Aorta (tissue), 5 donors: ENCODE data around the gene COPG2. TPM values are rescaled to one million over a fixed set of nuclear protein-coding genes. Genes with fewer than 3 reads are reported as not detected.
A peak's percentile ranks its signal among the peaks of the same experiment; 100 is the strongest.
"Not testable (repeated sequence)": the region's sequence is repeated elsewhere in the genome, so short reads cannot be mapped to it uniquely, and the experiment has no call there.

Experiments
- ATAC-seq: fragments of 200-7000 bp; cut with Tn5 transposase; one replicate; pipeline ENCODE4 v1.9.1; 2022; ENCODE audit warnings: moderate library complexity; ENCODE audit not compliant: low FRiP score
- DNase-seq, 2 donors: peaks; one replicate each; pipeline ENCODE4 v3.0.0-alpha.2; 2020
- H3K27ac ChIP-seq, 2 donors: one replicate each; pipeline ENCODE4 v1.5.1; 2013; ENCODE audit warnings: low read length in 2 of 2, mild to moderate bottlenecking in 2 of 2, moderate library complexity in 2 of 2, control low read depth in 1 of 2, inconsistent platforms in 1 of 2, low read depth in 1 of 2
- H3K27me3 ChIP-seq, 2 donors: one replicate each; pipeline ENCODE4 v1.6.1; 2013; ENCODE audit warnings: control low read depth in 1 of 2, low read length in 1 of 2, mild to moderate bottlenecking in 1 of 2, moderate library complexity in 1 of 2; ENCODE audit not compliant: insufficient read depth in 2 of 2, control insufficient read depth in 1 of 2
- H3K36me3 ChIP-seq, 2 donors: one replicate each; pipeline ENCODE4 v1.6.1; 2013; ENCODE audit warnings: control low read depth in 1 of 2, low read length in 1 of 2, mild to moderate bottlenecking in 1 of 2; ENCODE audit not compliant: insufficient read depth in 2 of 2, control insufficient read depth in 1 of 2
- H3K4me1 ChIP-seq, 2 donors: one replicate each; pipeline ENCODE4 v1.6.1; 2013; ENCODE audit warnings: low read length in 2 of 2, control low read depth in 1 of 2, mild to moderate bottlenecking in 1 of 2, moderate library complexity in 1 of 2; ENCODE audit not compliant: insufficient read depth in 2 of 2, control insufficient read depth in 1 of 2
- H3K4me3 ChIP-seq, 2 donors: one replicate each; pipeline ENCODE4 v1.5.1; 2013; ENCODE audit warnings: low read length in 2 of 2, control low read depth in 1 of 2, mild to moderate bottlenecking in 1 of 2
- H3K9me3 ChIP-seq: one replicate; pipeline ENCODE4 v1.6.1; 2013; ENCODE audit warnings: mild to moderate bottlenecking, low read length; ENCODE audit not compliant: control insufficient read depth
- WGBS, 2 donors: extraction: QIAGEN DNeasy Blood & Tissue Kit; methylation state at CpG; one replicate each; pipeline ENCODE4 v1.1.7; 2013; 5-methylcytosine and 5-hydroxymethylcytosine counted together
- intact Hi-C, 2 donors: fragments of 100-400 bp; cut with DNase I; formaldehyde crosslinking; loops; one replicate each; pipeline versions ENCODE4 v1.14.2 to v1.15.0; 2022
- polyA plus RNA-seq, 2 donors: library from polyadenylated mRNA; stranded (reverse); fragments of 200-250 nt; gene quantifications; one replicate each; pipeline ENCODE4 v1.2.3, GENCODE V29; 2013
- total RNA-seq, 2 donors: library from RNA; stranded (reverse); fragmentation: NEBNext Ultra II Directional; extraction: Animal tissue kit (Norgen Biotek cat#: 25700); gene quantifications; one replicate each; pipeline ENCODE4 v1.2.1, GENCODE V29; 2021
- donor health status: healthy with polysubstance abuse.
- donor health status: Bipolar disorder and iron deficiency.
- donor health status: DM: no; HTN: no; CAD: no.
- donor health status: DM: no; HTN: no; CAD: no.
- donor health status: DM: yes; HTN: yes; CAD: no.

Gene COPG2
- total and polyA plus RNA-seq, 4 donors = 5.6 to 13.2 (median 9.3) TPM

GRCh38 chr7:130570144-130570543, 98.4 kb downstream of the COPG2 start:
- ATAC-seq, intact Hi-C loops, H3K9me3 ChIP-seq, H3K27ac ChIP-seq, H3K27me3 ChIP-seq, H3K4me3 ChIP-seq, H3K36me3 ChIP-seq, DNase-seq, H3K4me1 ChIP-seq: not testable (repeated sequence)

- ATAC-seq (no peak), DNase-seq (no peak)
- WGBS, 2 donors = 98 to 100% methylated on average over 2 of the region's 2 CpGs
- H3K36me3 ChIP-seq = no peaks in the 10 kb centered on the region
- H3K4me1 ChIP-seq = no peaks in the 10 kb centered on the region
- H3K4me3 ChIP-seq = no peak overlapping the region
- no peak overlapping the region for H3K27ac ChIP-seq
- H3K9me3 ChIP-seq = no peaks in the 10 kb centered on the region
- no peaks in the 10 kb centered on the region for H3K27me3 ChIP-seq
- intact Hi-C loops = no loop called here
Observed at GRCh38 chr7:130566898-130567280, 101.7 kb downstream of the COPG2 start.

- Histone ChIP-seq H3K4me3 (no peak overlapping the region), H3K27me3 (no peaks in the 10 kb centered on the region), H3K27ac (no peak overlapping the region), H3K4me1 (no peaks in the 10 kb centered on the region), H3K36me3 (no peaks in the 10 kb centered on the region), H3K9me3 (no peaks in the 10 kb centered on the region)
- ATAC-seq = no peak
- 81% methylated on average over 9 of the region's 9 CpGs for WGBS, 2 donors
- intact Hi-C loops = no loop called here
- no peak for DNase-seq
Observed at GRCh38 chr7:130566168-130566897, 102.2 kb downstream of the COPG2 start.

GRCh38 chr7:130560972-130561371, 107.6 kb downstream of the COPG2 start:
- no peaks in the 10 kb centered on the region for H3K4me1 ChIP-seq
- DNase-seq = no peak
- no peak overlapping the region for H3K4me3 ChIP-seq
- WGBS, 2 donors = 87 to 88% methylated on average over 1 of the region's 1 CpG
- intact Hi-C loops = no loop called here
- no peaks in the 10 kb centered on the region for H3K9me3 ChIP-seq
- H3K27me3 ChIP-seq = no peaks in the 10 kb centered on the region
- H3K36me3 ChIP-seq = peaks cover 0 to 2% of the 10 kb centered on the region in 2 donors
- H3K27ac ChIP-seq = no peak overlapping the region
- peak; percentile 29 for ATAC-seq

- no peak overlapping the region for H3K4me3 ChIP-seq
- intact Hi-C loops = no loop called here
- H3K9me3 ChIP-seq = no peaks in the 10 kb centered on the region
- no peaks in the 10 kb centered on the region for H3K27me3 ChIP-seq
- no peaks in the 10 kb centered on the region for H3K4me1 ChIP-seq
- no peak for DNase-seq
- no peak for ATAC-seq
- 80 to 84% methylated on average over 2 of the region's 2 CpGs for WGBS, 2 donors
- H3K36me3 ChIP-seq = peaks cover 3% of the 10 kb centered on the region in 2 donors
- H3K27ac ChIP-seq = no peak overlapping the region
Observed at GRCh38 chr7:130559184-130559583, 109.4 kb downstream of the COPG2 start.

GRCh38 chr7:130554481-130554880, 114.1 kb downstream of the COPG2 start:
- Histone ChIP-seq H3K4me1 (no peaks in the 10 kb centered on the region), H3K27me3 (no peaks in the 10 kb centered on the region), H3K36me3 (peaks cover 2 to 3% of the 10 kb centered on the region in 2 donors), H3K27ac (no peak overlapping the region), H3K9me3 (no peaks in the 10 kb centered on the region), H3K4me3 (no peak overlapping the region)
- DNase-seq (no peak), ATAC-seq (no peak)
- WGBS, 2 donors = 91 to 92% methylated on average over 3 of the region's 3 CpGs
- intact Hi-C loops = no loop called here

- 74 to 76% methylated on average over 3 of the region's 3 CpGs for WGBS, 2 donors
- intact Hi-C loops = no loop called here
- H3K36me3 ChIP-seq = peaks cover 2 to 3% of the 10 kb centered on the region in 2 donors
Observed at GRCh38 chr7:130553398-130554029, 115.0 kb downstream of the COPG2 start.

GRCh38 chr7:130544356-130544755, 124.2 kb downstream of the COPG2 start:
- ATAC-seq = no peak
- intact Hi-C loops = no loop called here
- no peaks in the 10 kb centered on the region for H3K4me1 ChIP-seq
- no peak overlapping the region for H3K4me3 ChIP-seq
- H3K36me3 ChIP-seq = peaks cover 0 to 2% of the 10 kb centered on the region in 2 donors
- H3K27me3 ChIP-seq = no peaks in the 10 kb centered on the region
- DNase-seq = no peak
- 93 to 97% methylated on average over 1 of the region's 1 CpG for WGBS, 2 donors
- no peak overlapping the region for H3K27ac ChIP-seq
- no peaks in the 10 kb centered on the region for H3K9me3 ChIP-seq

More at GRCh38 chr7:130553398-130554029, 115.0 kb downstream of the COPG2 start:
- Histone ChIP-seq H3K27ac (no peak overlapping the region), H3K4me1 (no peaks in the 10 kb centered on the region), H3K27me3 (no peaks in the 10 kb centered on the region), H3K4me3 (no peak overlapping the region), H3K9me3 (no peaks in the 10 kb centered on the region)
- DNase-seq (no peak), ATAC-seq (no peak)

GRCh38 chr7:130543487-130544010, 125.0 kb downstream of the COPG2 start:
- DNase-seq (no peak), ATAC-seq (no peak)
- intact Hi-C loops = no loop called here
- Histone ChIP-seq H3K27me3 (no peaks in the 10 kb centered on the region), H3K4me3 (no peak overlapping the region), H3K9me3 (no peaks in the 10 kb centered on the region), H3K36me3 (peaks cover 0 to 2% of the 10 kb centered on the region in 2 donors), H3K4me1 (no peaks in the 10 kb centered on the region), H3K27ac (no peak overlapping the region)
- WGBS, 2 donors = 95 to 98% methylated on average over 2 of the region's 2 CpGs
